GM21360 (cell line): ENCODE measurements around the gene LAMA2.

Experiments used
- ATAC-seq: cut with Tn5 transposase; IDR thresholded peaks from one replicate; pipeline ENCODE4 v1.9.1; 2021; ENCODE audit warnings: mild to moderate bottlenecking, moderate library complexity; ENCODE audit not compliant: unreplicated experiment

Gene LAMA2

GRCh38 chr6:129203190-129203900, 320.4 kb downstream of the LAMA2 start:
- no peak for ATAC-seq

DNA sequence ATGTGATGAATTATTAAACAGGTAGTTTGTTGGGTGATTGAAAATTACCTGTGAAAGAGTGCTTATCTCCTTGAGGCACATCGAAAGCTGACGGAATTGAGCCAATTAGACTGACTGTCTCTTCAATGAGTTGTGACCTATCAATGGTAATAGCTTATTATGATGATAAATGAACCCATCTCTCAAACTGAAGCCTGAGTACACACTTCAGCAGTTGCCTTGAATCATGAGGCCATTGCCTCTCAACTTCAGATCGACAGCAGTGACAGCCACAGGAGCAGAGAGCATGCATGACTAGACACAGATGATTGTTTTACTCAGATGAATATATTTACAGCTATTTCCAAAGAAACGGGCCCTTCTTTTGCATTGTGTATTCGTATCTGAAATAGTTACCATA, 323.9 kb downstream of the LAMA2 start:
- ATAC-seq, result no peak

DNA sequence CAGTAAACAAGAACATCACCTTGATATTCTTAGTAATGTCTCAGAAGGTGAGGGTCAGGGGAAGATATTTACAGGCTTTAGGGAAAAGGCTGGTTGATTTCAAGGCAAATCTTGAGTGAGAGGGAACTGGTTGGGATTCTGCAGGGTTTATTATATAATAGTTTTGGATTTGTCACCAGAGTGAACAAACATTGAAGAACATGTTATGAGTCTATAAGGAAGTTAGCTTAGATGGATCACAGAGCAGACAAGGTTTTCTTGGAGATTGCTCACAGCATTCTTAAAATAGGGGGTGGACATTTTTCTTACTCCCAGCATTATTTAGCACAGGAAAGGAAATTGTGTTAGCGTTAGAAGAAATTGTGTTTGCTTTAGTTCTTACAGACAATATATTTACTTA, 324.9 kb downstream of the LAMA2 start:
- no peak for ATAC-seq

- no peak for ATAC-seq
Observed at GRCh38 chr6:129208415-129209034, 325.6 kb downstream of the LAMA2 start.

GRCh38 chr6:129209355-129209754, 326.4 kb downstream of the LAMA2 start:
- no peak for ATAC-seq

GRCh38 chr6:129210684-129211083, 327.7 kb downstream of the LAMA2 start:
- no peak for ATAC-seq

- no peak for ATAC-seq
Observed at GRCh38 chr6:129211626-129212025, 328.7 kb downstream of the LAMA2 start.

GRCh38 chr6:129212081-129212480, 329.1 kb downstream of the LAMA2 start:
- no peak for ATAC-seq

DNA sequence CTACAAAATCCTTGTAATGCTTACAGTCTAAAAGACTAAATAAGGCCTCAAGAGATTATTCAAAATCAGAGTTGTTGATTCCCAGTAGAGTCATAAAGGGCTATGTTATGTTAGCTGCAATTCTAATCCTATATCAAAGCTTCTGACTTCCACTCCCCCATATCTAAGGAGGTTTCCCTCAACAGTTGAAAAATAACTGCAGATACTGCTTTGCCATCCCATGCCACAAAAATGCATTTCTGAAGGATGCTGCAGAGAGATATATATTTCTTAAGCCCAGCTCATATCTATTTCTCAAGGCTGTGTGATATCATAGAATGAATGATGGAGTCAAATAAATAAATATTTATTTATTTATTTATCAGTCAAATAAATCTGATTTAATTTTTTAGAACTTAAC, 332.3 kb downstream of the LAMA2 start:
- no peak for ATAC-seq

DNA sequence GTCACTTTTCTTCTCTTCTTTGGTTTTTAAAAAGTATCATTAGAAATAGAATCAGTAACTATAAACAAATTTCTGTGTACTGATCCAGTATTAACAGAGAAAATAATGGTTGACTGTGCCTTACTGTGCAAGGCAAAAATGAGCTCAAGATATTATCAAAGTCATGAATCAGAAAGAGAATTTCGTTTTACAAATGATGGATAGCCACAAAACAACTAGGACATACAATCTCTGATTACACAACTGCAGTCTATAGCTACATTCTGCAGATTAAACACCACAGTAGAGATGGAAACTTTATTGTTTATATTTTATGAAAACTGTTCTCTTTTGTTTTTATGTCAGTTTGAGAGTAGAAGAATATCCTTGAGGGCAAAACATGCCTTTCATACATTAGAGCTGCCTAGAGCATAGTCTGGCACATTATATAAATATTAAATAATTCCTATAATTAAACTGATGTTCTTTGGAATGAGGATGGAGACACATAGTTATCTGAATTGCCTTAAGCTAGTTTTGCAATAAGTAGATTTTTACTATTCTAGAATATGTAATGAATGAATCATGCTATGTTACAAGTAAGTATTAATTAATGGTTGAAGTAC, 333.1 kb downstream of the LAMA2 start:
- no peak for ATAC-seq

DNA sequence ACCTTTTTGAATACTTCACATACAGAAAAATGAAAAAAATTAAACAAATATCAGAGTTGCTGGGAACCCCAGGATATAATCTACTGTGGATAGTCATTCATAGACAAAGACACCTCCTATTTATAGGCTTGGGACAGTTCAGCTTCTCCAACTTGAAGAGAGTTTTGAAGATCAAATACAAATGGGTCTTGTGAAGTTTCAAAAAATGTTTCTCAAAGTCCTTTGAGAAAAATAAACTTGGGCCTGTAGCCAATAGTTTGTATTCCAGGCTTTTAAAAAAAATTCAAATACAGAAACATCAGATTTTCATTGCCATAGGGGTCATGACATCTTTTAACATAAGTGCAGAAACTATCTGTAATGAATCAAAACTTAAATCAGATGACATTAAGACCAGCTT, 334.8 kb downstream of the LAMA2 start:
- no peak for ATAC-seq

DNA sequence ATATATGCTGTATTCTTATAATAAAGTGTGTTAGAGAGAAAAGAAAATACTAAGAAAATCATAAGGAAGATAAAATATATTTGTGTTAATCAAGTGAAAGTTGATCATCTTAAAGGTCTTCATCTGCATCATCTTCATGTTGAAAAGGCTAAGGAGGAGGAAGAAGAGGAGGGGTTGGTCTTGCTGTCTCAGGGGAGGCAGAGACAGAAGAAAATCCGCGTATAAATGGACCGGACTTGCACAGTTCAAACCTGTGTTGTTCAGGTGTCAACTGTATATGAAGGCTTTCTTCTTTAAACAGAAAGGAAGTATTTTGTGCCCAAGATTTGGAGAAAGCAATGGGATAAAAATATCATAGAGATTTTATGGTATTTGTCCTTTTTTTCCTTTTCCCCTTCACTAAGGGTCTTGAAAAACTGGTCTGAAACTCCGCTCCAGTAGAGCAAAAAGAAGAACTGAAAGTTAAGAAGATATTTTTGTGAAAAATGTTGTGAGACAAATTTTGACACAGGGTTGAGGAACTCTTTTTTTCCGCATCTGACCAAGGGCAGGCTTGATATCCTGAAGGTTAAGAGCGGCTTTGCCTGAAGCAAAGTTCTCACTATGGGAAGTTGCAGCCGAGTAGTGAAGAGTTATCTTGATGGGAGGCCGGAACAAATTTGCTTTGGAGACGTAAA, 350.7 kb downstream of the LAMA2 start:
- ATAC-seq, result peak; percentile 60

DNA sequence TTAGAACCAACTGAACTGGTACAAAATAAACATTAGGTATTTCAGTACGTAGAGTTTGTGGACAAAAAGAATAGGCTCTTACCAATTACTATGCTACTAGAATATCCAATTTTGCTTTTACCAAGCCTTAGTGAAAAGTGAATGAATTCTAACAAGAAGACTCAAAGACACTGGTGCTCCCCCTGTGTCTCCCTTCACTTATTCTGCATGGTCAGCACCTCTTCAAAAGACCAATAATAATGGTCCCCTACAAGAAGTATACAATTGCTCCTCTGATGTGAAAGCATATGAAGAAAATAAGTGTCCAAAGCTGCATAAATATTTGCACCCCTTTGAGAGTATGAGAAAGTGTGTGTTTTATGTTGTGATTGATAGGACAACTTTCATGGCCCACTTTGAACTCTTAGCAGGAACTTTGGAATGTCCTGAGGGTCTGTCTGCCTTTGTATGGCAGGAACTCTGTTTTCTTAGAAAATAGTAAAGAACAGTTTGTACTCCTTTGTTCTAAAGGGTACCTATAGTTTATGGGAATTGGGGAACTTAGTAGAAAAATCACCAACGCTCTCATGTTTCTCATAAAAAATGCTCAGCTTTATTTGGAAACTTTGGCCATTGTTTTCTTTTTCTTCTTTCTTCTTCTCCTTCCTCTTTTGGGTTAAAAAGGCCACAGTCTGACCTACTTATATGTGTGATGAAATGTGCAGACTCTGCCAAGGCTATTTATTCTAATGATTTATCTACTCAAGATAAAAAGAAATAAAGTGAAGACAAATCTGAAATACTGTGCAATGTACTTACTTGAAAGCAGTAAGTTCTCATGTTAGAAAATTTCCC, 352.4 kb downstream of the LAMA2 start:
- no peak for ATAC-seq

DNA sequence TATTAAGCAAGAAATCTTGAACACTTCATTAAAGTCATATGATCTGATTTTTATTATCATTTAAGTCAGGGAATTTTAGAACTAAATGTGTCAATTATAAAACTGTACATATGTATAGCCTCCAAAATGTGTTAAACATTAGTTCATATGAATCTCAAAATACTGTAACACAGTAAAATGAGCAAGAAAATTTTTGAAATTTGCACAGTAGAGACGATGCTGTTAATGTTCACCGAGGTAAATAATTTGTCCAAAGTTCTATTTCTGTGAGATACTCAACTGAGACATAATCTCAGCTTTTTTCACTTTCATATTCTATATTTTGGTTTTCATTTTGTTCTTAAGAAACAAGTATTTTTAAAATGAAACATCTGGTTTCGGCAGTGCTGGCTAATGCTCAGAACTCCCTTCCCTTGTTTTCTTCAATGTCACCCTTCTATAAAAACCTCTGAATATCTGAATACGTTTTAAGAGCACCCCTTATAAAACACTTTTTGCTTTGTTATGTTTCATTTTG, 353.1 kb downstream of the LAMA2 start:
- peak; percentile 46 for ATAC-seq

GRCh38 chr6:129238991-129239390, 356.1 kb downstream of the LAMA2 start:
- ATAC-seq, result no peak

GRCh38 chr6:129239825-129240491, 357.0 kb downstream of the LAMA2 start:
- ATAC-seq, result no peak

DNA sequence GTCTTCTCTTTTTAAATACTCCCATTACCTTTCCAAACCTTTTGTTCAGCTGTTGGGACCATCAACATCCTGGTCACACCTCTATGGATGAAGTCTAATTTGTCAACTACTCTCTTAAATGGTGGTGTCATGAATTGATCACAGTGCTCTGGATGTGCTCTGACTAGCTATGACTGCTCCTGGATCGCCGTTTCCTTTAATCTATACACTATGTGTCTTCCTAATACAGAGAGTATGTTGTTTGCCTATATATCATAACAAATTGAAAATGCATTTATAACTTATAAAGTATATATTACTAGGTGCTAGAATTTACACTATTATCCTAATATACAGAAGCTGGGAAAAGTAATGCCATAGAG, 357.5 kb downstream of the LAMA2 start:
- no peak for ATAC-seq

DNA sequence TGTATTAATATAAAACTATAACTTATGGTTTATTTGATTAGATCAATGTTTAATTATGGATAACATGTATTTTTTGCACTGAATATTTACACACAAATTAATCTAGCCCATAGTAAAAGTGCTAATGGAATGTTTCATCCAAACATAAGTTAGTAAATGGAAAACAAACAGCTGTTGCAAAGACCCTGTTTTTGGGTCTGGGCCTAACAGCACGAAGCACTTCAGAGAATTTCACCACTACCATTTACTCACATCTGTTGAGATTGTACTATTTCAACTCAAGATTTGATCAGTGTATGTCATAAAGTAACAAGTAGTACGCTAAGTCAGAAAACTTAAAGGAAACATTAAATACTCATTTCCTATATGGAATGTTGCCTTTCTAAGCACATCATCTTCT, 359.6 kb downstream of the LAMA2 start:
- ATAC-seq, result no peak

DNA sequence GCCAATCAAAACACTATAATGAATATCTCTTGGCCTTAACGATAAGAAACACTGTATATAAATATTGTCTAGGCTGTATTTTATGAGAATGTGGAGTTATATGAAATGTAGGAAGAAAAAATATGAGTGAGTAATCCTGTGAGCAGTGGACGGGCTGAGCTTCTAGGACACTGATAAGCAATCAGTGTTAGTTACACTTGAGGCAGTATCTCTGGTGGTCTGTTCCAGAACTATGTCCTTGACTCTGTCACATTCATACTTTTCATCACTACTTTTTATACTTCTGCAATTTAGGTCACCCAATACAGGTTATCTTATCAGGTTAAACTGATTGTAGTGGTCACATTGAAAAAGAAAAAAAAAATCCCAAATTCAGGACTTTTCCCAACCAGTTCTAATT, 360.4 kb downstream of the LAMA2 start:
- ATAC-seq, result no peak

GRCh38 chr6:129248946-129249345, 366.0 kb downstream of the LAMA2 start:
- no peak for ATAC-seq
